AG08396 (cell line): ENCODE results near the gene JCHAIN.
"Not testable (repeated sequence)": the region's sequence is repeated elsewhere in the genome, so short reads cannot be mapped to it uniquely, and the experiment has no call there.

Experiments used
- DNase-seq: peaks from one replicate; pipeline ENCODE4 v3.0.0; 2012; ENCODE audit warnings: low spot score, mixed read lengths

The JCHAIN gene

GRCh38 chr4:70666369-70666768 is at the start of gene JCHAIN:
JCHAIN (minus strand) TSS chr4:70666508; CDS start chr4:70666490, 18 bp downstream.
- no peak for DNase-seq

DNA sequence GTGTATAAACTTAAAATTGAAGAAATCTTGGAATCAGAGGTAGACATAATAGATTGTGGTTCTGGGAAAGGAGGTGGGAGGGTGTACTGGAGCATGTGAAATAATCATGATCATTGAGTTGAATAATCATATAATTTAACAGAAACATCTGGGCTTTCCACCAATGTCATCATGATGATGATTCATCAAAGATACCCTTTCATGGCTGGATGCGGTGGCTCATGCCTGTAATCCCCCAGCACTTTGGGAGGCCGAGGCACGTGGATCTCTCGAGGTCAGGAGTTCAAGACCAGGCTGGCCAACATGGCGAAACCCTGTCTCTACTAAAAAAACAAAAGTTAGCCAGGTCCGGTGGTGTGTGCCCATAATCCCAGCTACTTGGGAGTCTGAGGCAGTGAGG is 48.8 kb upstream of the JCHAIN start:
- DNase-seq, result no peak

- DNase-seq, result no peak
These were observed 48.0 kb upstream of the JCHAIN start for GRCh38 chr4:70714079-70714887.

DNA sequence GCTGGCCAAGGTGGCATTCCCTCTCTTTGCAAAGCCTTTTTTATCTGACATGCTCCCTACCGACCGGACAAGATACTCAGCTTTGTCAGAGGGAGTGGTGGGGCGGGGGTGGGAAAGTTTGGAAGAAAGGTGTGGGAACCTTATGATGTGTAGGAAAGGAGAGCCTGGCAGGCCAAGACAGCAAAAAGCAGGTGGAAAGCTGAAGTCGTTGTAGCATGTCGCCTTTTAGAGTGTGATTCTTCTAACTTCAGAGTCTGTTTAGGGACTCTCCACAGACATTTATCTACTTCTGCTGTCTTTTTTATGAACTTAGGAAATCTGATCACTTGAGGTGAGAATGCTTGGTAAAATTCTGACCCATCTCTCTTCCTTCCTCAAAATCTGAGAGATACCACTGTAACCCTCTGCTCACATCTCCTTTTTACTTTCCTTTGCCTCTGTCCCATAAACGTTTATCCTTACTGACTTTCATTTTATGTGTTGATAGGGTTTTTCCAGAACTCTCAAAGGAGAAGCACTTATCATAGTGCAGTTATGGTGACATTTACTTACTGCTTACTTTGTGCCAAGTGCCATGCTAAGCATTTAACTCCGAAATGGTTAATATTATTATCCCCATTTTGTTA is 47.3 kb upstream of the JCHAIN start:
- no peak for DNase-seq

- DNase-seq, result no peak
These were observed 46.5 kb upstream of the JCHAIN start for GRCh38 chr4:70712604-70713452.

DNA sequence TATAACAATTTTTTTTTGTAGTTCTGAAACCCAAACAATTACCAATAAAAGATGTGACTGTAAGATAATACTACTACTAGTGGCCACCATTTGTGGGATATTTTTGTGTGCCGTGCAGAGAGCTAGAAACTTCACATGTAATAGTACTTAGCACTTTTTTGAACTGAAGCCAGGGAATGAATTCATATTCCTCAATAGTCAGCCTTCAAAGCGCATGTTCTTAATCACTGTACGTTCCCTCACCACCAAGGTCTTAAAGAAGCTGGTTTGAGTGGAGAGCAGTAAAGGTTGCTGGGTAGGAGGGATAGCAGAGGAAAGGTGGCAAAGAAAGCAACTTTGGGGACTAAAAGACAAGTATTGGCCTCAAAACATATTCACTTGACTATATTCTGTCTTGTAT is 45.8 kb upstream of the JCHAIN start:
- DNase-seq, result no peak

DNA sequence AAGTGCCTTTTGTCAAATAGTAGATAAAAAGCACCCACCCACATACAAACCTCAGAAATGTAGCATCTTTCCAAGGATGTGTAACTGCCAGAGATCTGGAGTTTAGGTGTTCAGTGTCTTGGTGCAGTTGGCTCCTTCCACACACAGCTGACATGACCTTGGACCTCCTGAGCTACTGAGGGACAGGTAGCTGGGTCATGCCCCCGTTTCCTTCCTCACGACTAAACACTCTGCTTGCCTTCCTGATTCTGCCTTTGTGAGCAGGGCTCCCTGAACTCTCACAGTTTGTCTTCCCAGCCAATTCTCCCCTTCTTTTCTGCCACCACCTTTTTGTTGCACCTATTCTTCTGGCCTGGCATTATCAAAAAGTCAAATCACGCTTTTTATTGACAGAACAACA is 45.3 kb upstream of the JCHAIN start:
- DNase-seq, result no peak

- DNase-seq, result no peak
These were observed 43.4 kb upstream of the JCHAIN start for GRCh38 chr4:70709611-70710205.

GRCh38 chr4:70706516-70706915 is 40.2 kb upstream of the JCHAIN start:
- no peak for DNase-seq

DNA sequence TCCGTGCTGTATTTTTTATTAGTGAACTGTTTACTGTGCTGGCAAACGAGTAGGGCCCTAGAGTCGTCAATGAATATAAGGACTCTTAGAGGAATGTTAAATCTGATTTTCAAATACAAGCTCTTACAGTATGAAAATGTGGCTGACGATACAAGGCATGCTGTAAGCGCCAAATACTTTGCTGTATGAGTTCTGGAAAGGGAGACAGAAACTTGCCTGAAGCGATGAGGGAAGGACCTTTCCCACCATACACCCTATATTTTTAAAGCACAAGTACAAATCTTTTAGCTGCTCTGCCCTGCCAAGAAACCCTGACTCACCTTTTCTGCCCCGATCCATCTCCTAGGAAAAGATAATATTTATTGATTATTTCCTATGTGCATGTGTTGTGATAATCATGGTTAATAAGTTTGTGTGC is 39.7 kb upstream of the JCHAIN start:
- no peak for DNase-seq

- DNase-seq, result peak; percentile 81
These were observed 39.1 kb upstream of the JCHAIN start for GRCh38 chr4:70705183-70706043.

DNA sequence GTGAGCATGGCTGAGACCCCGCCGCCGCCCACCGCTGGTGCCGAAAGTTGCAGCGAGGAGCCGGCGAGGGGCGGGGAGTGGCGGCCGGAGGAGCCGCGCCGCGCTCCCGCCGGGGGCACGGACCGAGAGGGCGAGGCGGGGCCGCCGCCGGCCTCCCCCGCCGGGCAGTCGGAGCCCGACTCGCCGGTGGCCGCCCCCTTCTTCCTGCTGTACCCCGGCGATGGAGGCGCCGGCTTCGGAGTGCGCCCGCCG is 38.5 kb upstream of the JCHAIN start:
- peak; percentile 39 for DNase-seq

GRCh38 chr4:70704215-70704930 is 38.1 kb upstream of the JCHAIN start:
- DNase-seq, result peak; percentile 82

DNA sequence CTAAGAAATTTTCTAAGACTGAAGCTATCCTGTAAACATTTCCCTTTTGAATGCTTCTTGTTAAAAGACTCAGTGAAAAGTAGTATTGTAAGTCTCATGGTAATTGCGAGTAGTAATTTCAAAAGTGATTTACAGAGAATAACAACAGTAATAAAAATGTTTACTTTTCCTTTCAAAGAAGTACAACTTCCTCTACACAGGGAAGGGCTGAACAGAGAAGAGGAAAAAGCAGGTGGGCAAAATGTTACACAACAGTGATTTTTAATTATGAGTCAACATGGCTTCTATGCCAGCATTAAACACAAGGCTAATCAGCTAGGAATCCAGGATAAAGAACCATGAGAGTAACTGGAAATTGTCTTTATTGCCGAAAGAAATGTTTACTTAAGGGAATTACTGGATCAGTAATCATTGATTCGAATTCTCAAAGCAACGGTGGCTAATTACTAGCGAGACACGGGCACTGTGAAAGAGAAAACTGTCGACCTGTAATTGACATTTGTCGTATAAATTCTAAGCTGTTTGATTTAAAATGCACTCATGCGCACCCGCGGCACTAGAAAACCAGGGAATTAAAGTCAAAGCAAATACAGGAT is 37.4 kb upstream of the JCHAIN start:
- peak; percentile 47 for DNase-seq

DNA sequence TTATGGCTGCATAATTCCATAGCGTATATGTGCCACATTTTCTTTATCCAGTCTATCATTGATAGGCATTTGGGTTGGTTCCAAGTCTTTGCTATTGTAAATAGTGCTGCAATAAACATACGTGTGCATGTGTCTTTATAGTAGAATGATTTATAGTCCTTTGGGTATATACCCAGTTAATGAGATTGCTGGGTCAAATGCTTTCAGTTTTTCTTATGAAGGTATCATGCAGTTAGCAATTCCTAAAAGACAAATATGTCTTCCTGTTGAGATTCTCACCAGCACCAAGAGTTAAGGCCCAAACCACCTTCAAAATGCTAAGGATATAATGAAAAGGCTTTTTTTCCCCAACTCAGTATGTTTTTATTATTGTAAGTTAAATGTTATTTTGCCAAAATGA is 36.3 kb upstream of the JCHAIN start:
- not testable (repeated sequence) for DNase-seq

GRCh38 chr4:70701271-70701670 is 35.0 kb upstream of the JCHAIN start:
- no peak for DNase-seq

- DNase-seq, result no peak
These were observed 34.4 kb upstream of the JCHAIN start for GRCh38 chr4:70700712-70701111.

- DNase-seq, result not testable (repeated sequence)
These were observed 32.1 kb upstream of the JCHAIN start for GRCh38 chr4:70698435-70698834.

- DNase-seq, result not testable (repeated sequence)
These were observed 28.3 kb upstream of the JCHAIN start for GRCh38 chr4:70694633-70695032.

DNA sequence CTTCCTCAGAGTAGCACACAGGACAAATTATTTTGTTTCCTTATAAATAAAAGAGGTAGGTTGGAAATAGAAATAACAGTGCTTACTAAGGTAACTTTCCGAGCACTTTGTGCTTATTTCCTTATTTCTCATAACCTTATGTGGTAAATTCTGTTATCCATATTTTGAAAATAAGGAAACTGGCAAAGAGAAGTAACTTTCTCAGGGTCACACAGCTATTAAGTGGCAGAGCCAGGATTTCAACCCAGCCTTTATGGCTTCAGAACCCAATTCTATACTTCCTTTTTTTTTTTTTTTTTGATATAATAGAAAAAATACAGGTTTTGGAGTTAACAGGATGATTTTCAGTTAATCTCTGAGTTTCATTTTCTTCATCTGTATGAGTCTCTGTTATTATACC is 25.4 kb upstream of the JCHAIN start:
- no peak for DNase-seq
